ENCODE measurements around the gene ERGIC1. TPM values are rescaled to one million over a fixed set of nuclear protein-coding genes. Genes with fewer than 3 reads are reported as not detected.

The ERGIC1 gene
- total and polyA plus RNA-seq, 10 of the 15 experiments (the other 5 are each of a cell fraction or from before 2014, with no cell fraction given) = 8.8 to 104 (median 76.3) TPM

DNA sequence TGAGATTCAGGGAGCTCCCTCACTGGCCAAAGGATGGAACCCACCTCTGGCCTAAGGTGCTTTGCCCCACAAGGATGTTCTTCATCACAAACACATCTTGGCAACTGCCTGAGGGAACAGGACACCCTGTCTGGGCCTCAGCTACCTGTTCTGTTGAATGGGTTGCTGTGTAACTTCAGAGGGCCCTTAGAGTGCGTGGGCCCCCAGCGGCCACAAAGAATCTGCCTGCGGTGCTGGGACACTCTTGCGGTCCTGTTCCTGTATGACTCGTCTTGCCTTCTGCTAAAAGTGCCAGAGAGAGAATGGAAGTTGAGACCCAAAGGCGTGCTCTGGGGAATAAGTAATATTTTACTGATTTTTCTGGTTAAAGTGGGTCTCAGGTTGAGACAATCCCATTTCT lies 111.1 kb downstream of the ERGIC1 start:
- RAD21 ChIA-PET (ENCODE audit: unreplicated experiment) = no interaction called here
- Histone ChIP-seq H3K4me3 (no peak overlapping the region), H3K79me2 (ENCODE audit: control insufficient read depth, insufficient read depth, low read length) (no peaks in the 10 kb centered on the region), H3K4me2 (ENCODE audit: control insufficient read depth, insufficient read depth) (no peak overlapping the region), H3K27ac (ENCODE audit: control insufficient read depth, insufficient read depth) (no peak overlapping the region), H3K9ac (ENCODE audit: control insufficient read depth, insufficient read depth, low read length) (no peak overlapping the region), H3K27me3 (replicated peaks in 1 of 2; ENCODE audit: control insufficient read depth in 2 of 2, insufficient read depth in 2 of 2, low read length in 1 of 2) (no peaks in the 10 kb centered on the region), H3K36me3 (ENCODE audit: control insufficient read depth in 2 of 2, insufficient read depth in 2 of 2, low read length in 1 of 2) (peaks cover 1 to 4% of the 10 kb centered on the region in 2 experiments; a peak in 2 of 4 replicates), H2AFZ (ENCODE audit: control insufficient read depth, low read depth, low read length) (no peak overlapping the region), H3K4me1 (ENCODE audit: control insufficient read depth, insufficient read depth, low read length) (no peaks in the 10 kb centered on the region), H4K20me1 (ENCODE audit: control insufficient read depth, insufficient read depth) (no peaks in the 10 kb centered on the region), H3K9me3 (replicated peaks; ENCODE audit: control insufficient read depth, insufficient read depth, low read length) (no peaks in the 10 kb centered on the region)
- intact Hi-C loops (cut with micrococcal nuclease; ENCODE audit: unreplicated experiment) (no loop called here), in situ Hi-C loops (cut with MboI) (no loop called here)
- FAIRE-seq (no peak), DNase-seq (ENCODE audit: low read depth, low spot score) (no peak), ATAC-seq (no peak)
- TF ChIP-seq IKZF2 (IDR thresholded peaks at IDR 0.05) = no peak
- no peak for TF ChIP-seq ZNF274 (IDR thresholded peaks at IDR 0.05; ENCODE audit: insufficient read depth, insufficient read length)
- TF ChIP-seq GABPA (IDR thresholded peaks at IDR 0.05; ENCODE audit: low read depth) = no peak
- TF ChIP-seq SIX5 (IDR thresholded peaks at IDR 0.05; ENCODE audit: low read depth, low read length, severe bottlenecking) = no peak
- no peak for TF ChIP-seq YY1 (IDR thresholded peaks at IDR 0.05; ENCODE audit: low read depth, low read length)
- TF ChIP-seq, protein P1, sequence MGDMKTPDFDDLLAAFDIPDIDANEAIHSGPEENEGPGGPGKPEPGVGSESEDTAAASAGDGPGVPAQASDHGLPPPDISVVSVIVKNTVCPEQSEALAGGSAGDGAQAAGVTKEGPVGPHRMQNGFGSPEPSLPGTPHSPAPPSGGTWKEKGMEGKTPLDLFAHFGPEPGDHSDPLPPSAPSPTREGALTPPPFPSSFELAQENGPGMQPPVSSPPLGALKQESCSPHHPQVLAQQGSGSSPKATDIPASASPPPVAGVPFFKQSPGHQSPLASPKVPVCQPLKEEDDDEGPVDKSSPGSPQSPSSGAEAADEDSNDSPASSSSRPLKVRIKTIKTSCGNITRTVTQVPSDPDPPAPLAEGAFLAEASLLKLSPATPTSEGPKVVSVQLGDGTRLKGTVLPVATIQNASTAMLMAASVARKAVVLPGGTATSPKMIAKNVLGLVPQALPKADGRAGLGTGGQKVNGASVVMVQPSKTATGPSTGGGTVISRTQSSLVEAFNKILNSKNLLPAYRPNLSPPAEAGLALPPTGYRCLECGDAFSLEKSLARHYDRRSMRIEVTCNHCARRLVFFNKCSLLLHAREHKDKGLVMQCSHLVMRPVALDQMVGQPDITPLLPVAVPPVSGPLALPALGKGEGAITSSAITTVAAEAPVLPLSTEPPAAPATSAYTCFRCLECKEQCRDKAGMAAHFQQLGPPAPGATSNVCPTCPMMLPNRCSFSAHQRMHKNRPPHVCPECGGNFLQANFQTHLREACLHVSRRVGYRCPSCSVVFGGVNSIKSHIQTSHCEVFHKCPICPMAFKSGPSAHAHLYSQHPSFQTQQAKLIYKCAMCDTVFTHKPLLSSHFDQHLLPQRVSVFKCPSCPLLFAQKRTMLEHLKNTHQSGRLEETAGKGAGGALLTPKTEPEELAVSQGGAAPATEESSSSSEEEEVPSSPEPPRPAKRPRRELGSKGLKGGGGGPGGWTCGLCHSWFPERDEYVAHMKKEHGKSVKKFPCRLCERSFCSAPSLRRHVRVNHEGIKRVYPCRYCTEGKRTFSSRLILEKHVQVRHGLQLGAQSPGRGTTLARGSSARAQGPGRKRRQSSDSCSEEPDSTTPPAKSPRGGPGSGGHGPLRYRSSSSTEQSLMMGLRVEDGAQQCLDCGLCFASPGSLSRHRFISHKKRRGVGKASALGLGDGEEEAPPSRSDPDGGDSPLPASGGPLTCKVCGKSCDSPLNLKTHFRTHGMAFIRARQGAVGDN (IDR thresholded peaks at IDR 0.05) = no peak
- TF ChIP-seq CEBPB (IDR thresholded peaks at IDR 0.05; ENCODE audit: borderline replicate concordance in 1 of 2, low read depth in 2 of 2, low read length in 2 of 2) = no peak
- TF ChIP-seq RUNX3 (IDR thresholded peaks at IDR 0.05; ENCODE audit: low read length) = no peak
- TF ChIP-seq, protein P2, sequence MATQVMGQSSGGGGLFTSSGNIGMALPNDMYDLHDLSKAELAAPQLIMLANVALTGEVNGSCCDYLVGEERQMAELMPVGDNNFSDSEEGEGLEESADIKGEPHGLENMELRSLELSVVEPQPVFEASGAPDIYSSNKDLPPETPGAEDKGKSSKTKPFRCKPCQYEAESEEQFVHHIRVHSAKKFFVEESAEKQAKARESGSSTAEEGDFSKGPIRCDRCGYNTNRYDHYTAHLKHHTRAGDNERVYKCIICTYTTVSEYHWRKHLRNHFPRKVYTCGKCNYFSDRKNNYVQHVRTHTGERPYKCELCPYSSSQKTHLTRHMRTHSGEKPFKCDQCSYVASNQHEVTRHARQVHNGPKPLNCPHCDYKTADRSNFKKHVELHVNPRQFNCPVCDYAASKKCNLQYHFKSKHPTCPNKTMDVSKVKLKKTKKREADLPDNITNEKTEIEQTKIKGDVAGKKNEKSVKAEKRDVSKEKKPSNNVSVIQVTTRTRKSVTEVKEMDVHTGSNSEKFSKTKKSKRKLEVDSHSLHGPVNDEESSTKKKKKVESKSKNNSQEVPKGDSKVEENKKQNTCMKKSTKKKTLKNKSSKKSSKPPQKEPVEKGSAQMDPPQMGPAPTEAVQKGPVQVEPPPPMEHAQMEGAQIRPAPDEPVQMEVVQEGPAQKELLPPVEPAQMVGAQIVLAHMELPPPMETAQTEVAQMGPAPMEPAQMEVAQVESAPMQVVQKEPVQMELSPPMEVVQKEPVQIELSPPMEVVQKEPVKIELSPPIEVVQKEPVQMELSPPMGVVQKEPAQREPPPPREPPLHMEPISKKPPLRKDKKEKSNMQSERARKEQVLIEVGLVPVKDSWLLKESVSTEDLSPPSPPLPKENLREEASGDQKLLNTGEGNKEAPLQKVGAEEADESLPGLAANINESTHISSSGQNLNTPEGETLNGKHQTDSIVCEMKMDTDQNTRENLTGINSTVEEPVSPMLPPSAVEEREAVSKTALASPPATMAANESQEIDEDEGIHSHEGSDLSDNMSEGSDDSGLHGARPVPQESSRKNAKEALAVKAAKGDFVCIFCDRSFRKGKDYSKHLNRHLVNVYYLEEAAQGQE (IDR thresholded peaks at IDR 0.05; ENCODE audit: low read depth, low read length) = no peak
- no peak for TF ChIP-seq ZNF217 (IDR thresholded peaks at IDR 0.05)
- TF ChIP-seq, protein P3, sequence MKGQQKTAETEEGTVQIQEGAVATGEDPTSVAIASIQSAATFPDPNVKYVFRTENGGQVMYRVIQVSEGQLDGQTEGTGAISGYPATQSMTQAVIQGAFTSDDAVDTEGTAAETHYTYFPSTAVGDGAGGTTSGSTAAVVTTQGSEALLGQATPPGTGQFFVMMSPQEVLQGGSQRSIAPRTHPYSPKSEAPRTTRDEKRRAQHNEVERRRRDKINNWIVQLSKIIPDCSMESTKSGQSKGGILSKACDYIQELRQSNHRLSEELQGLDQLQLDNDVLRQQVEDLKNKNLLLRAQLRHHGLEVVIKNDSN (IDR thresholded peaks at IDR 0.05; ENCODE audit: borderline replicate concordance, extremely low read length, insufficient read depth, low read depth, low read length) = no peak
- TF ChIP-seq, protein P4, sequence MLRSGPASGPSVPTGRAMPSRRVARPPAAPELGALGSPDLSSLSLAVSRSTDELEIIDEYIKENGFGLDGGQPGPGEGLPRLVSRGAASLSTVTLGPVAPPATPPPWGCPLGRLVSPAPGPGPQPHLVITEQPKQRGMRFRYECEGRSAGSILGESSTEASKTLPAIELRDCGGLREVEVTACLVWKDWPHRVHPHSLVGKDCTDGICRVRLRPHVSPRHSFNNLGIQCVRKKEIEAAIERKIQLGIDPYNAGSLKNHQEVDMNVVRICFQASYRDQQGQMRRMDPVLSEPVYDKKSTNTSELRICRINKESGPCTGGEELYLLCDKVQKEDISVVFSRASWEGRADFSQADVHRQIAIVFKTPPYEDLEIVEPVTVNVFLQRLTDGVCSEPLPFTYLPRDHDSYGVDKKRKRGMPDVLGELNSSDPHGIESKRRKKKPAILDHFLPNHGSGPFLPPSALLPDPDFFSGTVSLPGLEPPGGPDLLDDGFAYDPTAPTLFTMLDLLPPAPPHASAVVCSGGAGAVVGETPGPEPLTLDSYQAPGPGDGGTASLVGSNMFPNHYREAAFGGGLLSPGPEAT (IDR thresholded peaks at IDR 0.05; ENCODE audit: low read depth) = no peak
- no peak for TF ChIP-seq ESRRA (IDR thresholded peaks at IDR 0.05; ENCODE audit: low read length)
- SMC1A ChIA-PET (ENCODE audit: uncharacterized antibody, unreplicated experiment) = no interaction called here
- POLR2A ChIA-PET = no interaction called here
- BruUV-seq (replicated peaks) = no TSS peak
- CTCF ChIA-PET = interaction anchor here (1.4 kb wide), 1 partner anchor 13 kb away, joined by 3 read pairs; no protein-coding TSS in a partner anchor
- WGBS (ENCODE audit: insufficient coverage, insufficient replicate concordance, low lambda C conversion rate, missing lambda C conversion rate) = 96% methylated on average over 6 of the region's 6 CpGs
